8988T (cell line): ENCODE data around the gene WHRN.

Source experiments
- DNase-seq: peaks from one replicate; pipeline ENCODE4 v3.0.0; 2011

The WHRN gene

DNA sequence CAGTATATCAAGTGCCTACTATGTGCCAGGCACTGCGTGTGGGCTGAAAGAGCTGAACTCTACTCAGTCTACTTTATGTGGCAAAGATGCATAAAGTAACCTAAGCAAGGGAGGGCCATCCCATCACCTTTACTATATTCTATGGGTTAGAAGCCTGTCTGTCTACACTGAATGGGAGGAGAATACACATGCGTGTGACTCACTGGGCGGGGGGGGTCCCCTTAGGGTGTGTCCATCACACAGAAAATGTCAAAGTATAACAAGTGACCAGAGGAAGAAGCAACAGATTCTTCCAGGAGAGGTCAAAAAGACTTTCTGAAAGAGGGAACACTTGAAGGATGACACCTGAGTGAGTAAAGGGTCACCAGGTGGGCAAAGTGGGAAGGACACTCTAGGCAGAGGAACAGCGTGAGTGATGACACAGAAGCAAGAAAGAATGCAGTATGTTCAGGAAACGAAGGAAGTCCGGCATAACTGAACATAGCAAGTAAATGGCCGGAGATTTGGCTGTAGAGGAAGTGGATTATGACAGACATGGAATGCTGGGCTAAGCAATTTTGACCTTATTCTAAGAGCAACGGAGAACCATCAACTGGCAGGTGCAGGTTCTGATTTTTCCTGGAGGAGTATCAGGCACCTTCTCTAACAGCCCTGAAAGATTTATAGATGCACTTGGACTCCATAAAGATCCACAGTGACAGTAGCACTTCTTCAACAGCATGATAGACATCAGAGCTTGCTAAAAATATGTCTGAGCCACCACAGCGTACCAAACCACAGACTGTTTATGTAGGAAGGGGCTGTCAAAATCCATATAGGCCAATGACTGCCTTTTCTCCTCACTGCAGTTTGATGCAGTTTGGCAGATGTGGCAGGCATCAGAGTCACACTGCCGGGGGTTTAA lies 8.0 kb upstream of the WHRN start:
- DNase-seq, result no peak

DNA sequence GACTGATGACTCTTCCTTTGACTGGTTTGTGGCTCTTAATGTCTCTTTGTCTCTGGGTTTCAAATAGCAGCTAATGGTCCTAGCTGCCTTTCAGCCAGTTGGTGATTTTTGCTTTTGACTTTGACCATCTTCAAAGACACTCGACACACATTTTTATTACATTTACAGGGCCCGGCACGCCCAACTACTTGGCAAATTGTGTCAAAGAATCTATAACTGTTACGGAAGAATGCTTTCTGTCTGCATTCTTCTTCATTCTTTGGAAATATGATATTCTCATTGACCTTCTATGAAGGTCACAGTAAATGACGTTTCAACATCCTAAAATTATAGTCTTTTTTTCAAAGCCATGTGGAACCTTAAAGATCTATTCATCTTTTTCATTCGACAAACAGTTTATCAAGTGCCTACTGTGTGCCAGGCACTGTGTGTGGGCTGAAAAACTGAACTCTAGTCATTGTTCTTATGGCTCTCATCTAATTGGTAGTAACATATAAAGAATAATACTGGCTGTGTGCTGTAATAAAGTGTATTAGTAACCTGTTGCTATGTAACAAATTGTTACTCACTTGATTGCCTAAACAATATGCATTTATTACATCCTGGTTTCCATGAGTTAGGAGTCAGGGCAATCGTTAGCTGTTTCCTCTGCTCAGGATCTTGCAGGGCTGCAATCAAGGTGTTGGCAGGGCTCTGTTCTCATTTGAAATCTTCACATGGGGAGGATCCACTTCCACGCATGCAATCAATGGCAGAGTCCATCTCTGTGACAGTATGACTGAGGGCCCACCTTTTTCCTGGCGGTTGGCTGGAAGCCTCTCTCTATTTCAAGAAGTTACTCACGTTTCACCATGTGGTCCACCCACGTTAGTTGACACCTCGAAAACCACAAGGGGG lies 7.0 kb upstream of the WHRN start:
- DNase-seq, result no peak

DNA sequence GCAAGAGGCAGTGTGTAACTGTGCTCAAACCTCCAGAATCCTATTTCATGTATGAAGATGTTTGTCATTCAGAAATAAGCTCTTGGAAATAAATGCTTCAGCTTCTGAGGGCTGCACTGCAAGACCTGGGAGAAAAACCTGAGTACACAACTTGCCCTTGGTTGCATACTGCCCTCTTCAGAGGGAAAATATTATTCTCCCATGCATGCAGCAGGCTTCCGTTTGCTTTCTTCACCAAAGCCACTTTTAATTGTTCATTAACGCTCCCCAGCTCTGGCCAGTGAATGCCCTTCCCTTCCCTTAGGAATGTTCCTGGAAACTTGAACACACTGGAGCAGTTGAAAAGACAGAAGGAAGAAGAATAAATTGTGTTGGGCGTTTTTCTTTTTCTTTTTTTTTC lies 2.5 kb upstream of the WHRN start:
- no peak for DNase-seq

- no peak for DNase-seq
Observed at GRCh38 chr9:114506082-114506390, 763 bp upstream of the WHRN start.

- peak; percentile 65 for DNase-seq
Observed at GRCh38 chr9:114504341-114505186, 709 bp downstream of the WHRN start.

- DNase-seq, result no peak
Observed at GRCh38 chr9:114503522-114504340, 1.5 kb downstream of the WHRN start.

GRCh38 chr9:114503009-114503408 lies 2.3 kb downstream of the WHRN start:
- no peak for DNase-seq

- no peak for DNase-seq
Observed at GRCh38 chr9:114501796-114502682, 3.2 kb downstream of the WHRN start.

DNA sequence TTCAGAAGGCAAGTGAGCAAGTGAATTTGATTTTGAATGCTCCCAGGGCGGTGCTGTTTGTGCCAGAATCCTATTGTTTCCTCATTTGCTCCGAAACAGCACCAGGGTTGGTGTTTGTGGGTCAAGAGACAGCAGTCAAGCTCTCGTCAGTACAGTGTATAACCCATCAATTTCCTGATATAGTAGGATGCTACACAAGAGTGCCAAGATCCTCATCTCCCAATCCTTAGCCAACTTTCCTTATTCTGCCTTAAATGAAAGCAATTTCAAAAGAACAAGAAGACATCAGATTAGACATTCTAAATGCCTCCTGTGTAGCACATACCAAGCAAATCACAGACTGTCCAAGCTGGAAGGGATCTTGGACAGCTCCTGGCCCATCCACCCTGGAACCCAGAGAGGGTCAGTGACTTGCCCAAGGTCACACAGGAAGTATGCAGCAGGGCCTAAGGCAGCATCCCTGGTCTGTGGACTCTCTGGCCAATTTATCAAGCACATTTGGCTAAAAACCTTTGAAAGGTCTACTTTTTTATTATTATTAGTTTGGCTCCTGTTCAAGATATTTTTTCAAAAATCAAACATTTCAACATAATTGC lies 4.5 kb downstream of the WHRN start:
- no peak for DNase-seq

GRCh38 chr9:114499941-114500696 lies 5.2 kb downstream of the WHRN start:
- DNase-seq, result no peak

GRCh38 chr9:114499528-114499927 lies 5.7 kb downstream of the WHRN start:
- DNase-seq, result no peak

- DNase-seq, result no peak
Observed at GRCh38 chr9:114497727-114498382, 7.4 kb downstream of the WHRN start.

GRCh38 chr9:114497236-114497635 lies 8.0 kb downstream of the WHRN start:
- no peak for DNase-seq

DNA sequence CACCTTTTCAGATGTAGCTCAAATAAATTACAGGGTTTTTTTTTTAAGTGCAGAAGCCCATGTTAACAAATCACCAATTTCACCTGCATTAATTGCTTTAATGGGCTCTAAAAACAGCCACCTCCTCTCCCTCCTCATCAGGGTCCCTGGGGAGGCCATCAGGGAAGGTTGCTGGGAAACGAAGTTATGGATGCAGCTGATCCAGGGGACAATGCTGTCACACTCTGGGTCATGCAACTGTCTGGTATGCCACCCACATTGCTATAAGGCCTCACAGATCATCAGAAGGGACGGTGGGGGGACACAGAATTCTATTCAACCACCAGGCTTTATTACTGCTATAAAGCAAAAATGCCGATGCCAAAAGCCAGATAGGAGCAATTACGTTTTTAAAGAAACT lies 9.3 kb downstream of the WHRN start:
- DNase-seq, result no peak

DNA sequence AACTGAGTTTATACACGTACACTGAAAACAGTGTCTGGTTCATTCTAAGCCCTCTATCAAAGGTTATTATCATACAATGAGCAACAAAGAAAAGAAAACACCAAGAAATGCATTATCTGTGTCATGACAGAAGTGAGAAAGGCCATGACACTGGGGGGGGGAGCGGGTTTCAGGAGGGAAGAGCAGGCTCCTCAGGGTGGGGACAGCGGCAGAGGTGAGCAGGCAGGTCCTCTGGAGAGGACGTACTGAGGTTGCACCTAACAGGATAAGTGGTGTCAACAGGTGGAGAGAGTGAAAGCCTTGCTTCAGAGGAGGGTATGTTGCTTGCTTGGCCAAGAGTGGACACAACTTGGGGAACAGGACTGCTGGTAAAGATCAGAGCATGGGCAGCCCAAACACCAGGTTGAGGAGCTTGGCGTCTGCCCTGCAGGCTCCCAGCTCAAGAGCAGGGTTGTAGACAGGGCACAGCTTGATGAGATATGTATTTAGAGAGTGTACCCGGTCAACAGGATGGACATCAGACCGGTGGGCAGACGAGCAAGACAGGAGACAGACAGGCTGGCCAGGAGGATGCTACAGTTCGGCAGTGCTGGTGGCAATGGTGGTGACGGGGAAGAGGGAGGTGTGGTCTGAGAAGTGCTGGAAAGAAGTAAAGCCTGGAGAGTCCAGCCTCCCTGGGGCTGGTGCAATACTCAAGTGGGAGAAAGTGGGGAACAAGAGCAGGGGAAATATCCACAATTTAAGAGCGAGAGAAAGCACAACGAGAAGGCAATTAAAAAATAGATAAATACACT lies 10.3 kb downstream of the WHRN start:
- no peak for DNase-seq

- no peak for DNase-seq
Observed at GRCh38 chr9:114493521-114494184, 11.6 kb downstream of the WHRN start.

GRCh38 chr9:114492991-114493390 lies 12.3 kb downstream of the WHRN start:
- DNase-seq, result no peak

GRCh38 chr9:114491430-114492003 lies 13.8 kb downstream of the WHRN start:
- no peak for DNase-seq
